HuH-7 (cell line): ENCODE data around the gene FCHSD2.
"Not testable (repeated sequence)": the region's sequence is repeated elsewhere in the genome, so short reads cannot be mapped to it uniquely, and the experiment has no call there.

Experiments
- DNase-seq: peaks from one replicate; pipeline ENCODE4 v3.0.0; 2011; ENCODE audit warnings: low spot score

Gene FCHSD2

GRCh38 chr11:73058989-73059674, 83.0 kb downstream of the FCHSD2 start:
- no peak for DNase-seq

DNA sequence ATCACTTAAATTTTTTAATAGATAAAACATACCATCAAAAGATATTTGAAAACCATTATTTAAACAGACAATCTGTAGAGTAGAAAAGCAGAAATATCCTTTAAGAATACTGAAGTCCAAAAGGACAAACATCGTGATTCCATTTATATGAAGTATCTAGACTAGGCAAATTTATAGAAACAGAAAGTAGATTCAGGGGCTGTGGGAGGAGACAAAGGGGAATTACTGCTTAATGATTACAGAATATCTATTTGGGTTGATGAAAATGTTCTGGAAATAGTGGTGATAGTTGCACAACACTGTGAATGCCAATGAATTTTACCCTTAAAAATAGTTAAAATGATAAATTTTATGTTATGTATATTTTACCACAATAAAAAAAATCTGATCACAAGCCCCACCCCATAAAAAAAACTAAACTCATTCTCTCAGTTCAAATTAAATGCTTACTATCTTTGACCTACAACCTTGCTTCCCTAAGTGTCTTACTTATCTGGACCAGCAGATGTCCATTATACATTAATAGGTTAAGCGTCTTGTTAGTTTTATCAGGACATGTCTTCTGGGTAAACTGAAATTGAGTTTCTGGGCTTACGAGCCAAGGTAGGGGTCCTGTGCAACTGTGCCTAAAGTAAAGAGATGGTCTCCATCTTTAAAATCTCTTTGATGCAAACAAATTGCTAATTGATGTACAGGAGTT, 86.3 kb downstream of the FCHSD2 start:
- no peak for DNase-seq

DNA sequence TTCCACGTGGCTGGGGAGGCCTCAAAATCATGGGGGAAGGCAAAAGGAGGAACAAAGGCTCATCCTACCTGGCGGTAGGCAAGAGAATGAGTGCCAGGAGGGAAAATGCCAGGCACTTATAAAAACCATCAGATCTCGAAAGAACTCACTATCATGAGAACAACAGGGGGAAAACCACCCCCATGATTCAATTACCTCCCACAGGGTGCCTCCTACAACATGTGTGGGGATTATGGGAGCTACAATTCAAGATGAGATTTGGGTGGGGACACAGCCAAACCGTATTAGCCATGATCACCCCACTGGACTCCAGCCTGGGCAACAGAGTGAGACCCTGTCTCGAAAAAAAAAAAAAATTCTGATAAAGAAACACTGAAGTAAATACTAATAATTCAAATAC, 87.1 kb downstream of the FCHSD2 start:
- no peak for DNase-seq

DNA sequence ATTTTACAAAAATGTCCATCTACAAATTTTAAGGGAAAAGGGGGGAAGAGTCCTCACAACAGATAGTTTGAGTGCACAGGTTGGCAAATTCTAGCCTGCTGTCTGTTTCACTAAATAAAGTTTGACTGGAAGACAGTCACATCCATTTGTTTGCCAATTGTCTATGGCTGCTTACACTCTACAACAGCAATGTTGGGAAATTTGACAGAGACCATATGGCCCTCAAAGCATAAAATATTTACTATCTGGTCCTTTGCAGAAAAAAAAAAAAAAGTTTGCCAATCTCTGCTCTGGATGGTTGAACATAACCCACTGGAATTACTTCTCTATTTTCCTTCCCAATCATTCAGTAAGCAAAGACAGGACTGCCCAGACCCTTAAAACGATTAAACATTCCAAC, 88.2 kb downstream of the FCHSD2 start:
- no peak for DNase-seq

DNA sequence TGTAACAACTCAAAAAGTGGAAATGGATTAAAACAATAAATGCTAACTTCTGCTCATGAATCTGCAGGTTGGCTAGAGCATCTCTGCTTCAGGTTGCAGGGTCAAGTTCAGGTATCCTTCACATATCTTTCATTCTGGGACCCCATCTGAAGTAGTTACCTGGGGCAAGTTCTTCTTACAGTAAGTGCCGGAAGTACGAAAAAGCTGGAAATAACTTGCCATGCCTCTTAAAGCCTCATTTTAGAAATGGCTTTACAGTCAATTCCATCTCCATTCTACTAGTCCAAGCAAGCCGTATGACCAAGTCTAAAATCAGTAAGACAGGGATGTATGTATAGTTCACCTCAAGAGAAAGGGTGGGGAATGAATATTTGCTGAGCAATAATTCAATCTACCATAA, 93.7 kb downstream of the FCHSD2 start:
- no peak for DNase-seq

DNA sequence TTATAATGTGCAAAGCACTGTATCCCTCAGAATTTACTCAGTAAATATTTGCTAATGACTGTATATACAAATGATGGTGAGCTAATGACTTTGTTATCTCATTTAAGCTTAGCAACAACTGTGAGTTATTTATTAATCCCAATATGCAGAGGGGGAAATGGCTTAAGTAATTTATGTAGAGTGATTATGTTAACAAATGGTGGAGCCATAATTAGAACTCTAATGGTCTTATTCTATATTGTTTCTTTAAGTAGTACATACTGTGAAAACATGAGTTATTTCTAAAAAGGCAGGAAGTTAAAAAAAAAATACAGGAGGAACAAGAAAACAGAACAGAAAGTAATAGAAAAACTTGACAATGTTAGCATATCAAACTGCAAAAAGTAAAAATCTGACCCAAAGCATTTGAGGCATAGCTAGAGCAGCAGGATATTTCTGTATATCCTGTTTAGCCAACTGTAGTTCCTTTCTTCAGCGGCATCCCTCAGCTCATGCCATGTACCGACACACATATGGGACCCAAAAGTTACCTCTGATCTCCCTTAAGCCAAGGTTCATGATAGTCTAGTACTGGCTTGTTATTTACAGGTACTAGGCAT, 94.2 kb downstream of the FCHSD2 start:
- no peak for DNase-seq

- no peak for DNase-seq
These were observed 102.1 kb downstream of the FCHSD2 start for GRCh38 chr11:73040046-73040445.

GRCh38 chr11:73034777-73035176, 107.3 kb downstream of the FCHSD2 start:
- DNase-seq: no peak

DNA sequence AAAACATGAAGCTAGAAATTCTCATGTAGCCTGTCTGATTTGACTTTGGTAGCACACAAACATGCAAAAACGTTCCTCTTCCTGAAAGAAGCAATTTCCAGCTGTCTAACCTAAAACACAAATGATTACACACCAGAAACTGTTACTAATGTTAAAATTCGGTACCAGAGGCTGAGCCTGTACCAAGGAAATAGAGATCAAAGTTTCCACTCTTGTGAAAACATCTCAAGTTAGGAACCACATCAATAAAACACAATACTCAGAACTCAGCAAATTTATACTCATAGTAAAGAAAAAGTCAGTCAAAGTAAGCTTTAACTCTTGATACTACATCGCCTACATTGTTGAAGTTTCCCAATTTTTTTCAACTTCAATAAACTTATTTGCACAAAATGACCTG, 107.8 kb downstream of the FCHSD2 start:
- no peak for DNase-seq

DNA sequence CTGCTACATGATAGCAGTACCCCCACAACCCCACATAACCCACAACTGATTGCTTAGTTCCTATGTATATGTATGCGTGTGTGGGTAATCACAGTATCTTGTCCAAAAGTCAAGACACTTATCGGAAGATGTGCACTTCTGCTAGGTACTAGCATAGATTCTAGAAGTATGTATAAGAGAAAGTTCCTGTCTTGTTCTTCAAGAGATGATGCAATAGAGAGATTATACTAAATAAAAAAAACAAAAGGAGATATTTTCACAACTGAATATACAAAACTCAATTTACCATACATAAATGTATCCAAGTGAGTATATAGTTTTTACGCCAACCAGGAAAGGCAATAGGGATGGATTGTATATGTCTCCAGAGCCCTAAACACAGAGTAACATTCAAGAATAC, 112.0 kb downstream of the FCHSD2 start:
- DNase-seq: no peak

DNA sequence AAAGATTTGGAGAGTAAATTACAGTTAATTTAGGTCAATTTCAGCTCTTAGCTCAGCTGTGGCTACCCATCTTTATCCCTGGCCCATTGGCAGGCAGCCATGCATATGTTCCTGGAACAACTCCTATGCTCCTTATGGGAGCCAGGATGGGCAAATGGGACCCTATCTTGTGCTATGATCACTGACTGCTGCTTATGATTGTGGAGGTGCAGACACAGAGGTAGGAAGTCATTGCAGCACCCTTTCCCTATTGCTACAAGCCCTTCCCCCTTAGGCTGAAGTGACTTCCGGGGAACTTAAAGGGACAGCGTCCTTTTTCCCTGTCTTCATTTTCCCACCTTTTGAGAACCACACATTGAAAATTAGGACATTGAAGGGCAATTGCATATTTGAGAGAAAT, 112.7 kb downstream of the FCHSD2 start:
- DNase-seq: no peak

GRCh38 chr11:73028611-73029010, 113.5 kb downstream of the FCHSD2 start:
- DNase-seq: no peak

GRCh38 chr11:73027840-73028239, 114.3 kb downstream of the FCHSD2 start:
- DNase-seq: not testable (repeated sequence)

GRCh38 chr11:73024639-73025038, 117.5 kb downstream of the FCHSD2 start:
- no peak for DNase-seq

DNA sequence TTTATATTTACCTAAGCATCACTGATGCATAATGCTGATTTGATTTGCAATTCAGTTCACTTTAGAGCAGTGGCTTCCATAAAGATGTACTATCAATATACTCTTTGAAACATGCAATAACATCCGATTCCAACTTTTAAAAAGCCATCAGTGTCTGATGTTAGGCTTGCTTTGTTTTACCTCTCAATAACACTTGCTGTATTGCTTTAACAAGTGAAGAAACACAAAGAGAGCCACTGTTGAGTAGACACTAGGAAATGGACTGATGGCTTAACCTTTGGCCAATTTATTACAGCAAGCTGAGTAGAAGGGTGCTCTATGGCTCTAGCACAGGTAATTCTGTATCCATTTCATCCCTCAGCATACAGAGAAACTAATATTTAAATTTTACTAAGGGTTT, 122.1 kb downstream of the FCHSD2 start:
- DNase-seq: peak; percentile 28

- no peak for DNase-seq
These were observed 122.7 kb downstream of the FCHSD2 start for GRCh38 chr11:73019449-73019848.

GRCh38 chr11:73018856-73019255, 123.3 kb downstream of the FCHSD2 start:
- DNase-seq: no peak

DNA sequence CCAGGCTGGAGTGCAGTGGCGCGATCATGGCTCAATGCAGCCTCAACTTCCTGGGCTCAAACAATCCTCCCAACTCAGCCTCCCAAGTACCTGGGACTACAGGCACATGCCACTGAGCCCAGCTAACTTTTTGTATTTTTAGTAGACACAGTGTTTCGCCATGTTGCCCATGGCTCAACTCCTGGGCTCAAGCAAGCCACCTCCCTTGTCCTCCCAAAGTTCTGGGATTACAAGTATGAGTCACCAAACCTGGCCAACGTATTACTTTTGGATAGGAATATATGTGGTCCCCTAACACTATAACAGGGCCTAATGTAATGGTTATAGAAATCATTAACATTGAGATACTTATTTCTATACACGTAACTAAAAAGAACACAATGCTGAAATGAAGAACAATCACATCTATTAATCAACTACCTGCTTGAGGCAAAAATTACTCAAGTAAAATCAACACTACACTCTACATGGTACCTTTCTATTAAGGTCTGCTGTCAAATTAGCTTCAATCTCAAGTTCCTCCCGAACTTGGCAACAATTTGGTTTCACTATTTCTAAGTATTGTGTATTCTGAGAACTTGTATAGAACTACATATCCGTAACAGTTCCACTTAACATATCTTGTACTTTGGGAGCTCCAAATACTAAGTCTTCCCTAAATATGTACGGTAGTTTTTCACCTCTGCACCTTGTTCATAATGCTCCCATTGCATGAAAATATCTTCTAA, 124.9 kb downstream of the FCHSD2 start:
- DNase-seq: no peak

GRCh38 chr11:73013021-73013420, 129.1 kb downstream of the FCHSD2 start:
- DNase-seq: no peak

DNA sequence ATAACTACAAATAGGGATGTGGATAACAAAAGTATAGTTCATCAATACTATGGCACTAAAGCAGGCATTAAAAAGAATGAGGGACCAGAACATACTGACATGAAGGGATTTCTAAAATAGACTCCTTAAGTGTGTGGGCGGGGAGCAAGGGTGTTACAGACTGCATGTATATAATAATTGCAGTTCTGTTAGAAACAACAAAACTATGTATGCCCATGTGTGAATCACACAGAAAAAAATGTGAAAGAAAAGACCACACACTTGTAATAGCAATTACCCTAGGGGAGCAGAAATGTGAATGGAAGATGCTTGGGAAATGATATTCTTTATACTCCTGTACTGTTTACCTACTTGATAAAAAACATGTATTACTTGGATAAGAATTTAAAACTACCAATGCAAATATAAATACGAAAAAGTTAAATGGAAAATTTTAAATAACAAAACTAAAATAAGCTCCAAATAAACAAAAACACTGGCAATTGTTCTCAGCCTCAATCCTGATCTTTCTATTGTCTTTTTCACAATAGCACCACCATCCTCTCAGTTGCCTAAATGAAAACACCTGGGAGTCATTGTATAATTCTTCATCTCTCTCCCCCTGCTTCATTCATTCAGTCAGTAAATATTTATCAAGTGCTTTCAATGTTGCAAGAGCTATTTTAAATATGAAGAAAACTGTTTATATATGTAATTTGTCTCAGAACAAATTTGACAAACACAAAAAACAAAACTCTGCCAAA, 129.8 kb downstream of the FCHSD2 start:
- no peak for DNase-seq

DNA sequence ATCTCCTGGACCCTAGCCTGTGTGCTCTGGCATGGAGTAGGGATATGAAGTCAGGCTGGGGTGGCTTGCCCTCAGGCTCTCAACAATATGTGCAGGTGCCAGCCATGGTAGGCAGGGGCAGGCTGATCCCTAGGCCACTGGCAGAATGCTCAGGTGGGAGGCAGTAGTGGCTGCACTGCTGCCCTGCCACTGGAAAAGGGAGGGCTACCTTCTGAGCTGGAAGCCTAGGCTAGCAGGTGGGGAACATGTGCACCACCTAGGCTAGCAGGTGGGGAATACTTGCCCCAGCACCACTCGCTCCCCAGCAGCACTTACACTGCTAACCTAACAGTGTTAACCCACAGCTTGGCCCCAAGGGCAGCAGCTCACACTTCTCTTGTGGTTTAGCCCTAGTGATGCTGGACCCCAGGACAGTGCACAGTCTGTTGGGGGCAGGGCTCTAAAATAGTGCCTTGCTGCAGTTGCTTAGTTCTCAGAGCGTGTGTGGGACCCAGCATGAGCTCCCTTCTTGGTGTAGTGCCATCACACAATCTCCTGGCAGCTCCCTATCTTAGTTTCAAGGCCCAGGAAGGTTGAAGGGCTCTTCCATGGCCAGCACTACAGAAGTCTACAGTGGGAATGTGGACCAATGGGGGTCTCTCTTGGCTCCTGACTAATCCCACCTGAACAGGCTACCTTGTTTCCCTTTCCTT, 130.8 kb downstream of the FCHSD2 start:
- DNase-seq: no peak

- DNase-seq: no peak
These were observed 132.1 kb downstream of the FCHSD2 start for GRCh38 chr11:73009972-73010371.
